Trophoblast cell (in vitro differentiated cells and primary cell): Measurements from ENCODE around the gene SCP2.

Experiments
- DNase-seq, 2 donors: peaks; one replicate each; pipeline ENCODE4 v3.0.0-alpha.2; 2016
- H2AFZ ChIP-seq: 2 replicates; pipeline ENCODE4 v1.6.1; 2013; ENCODE audit warnings: low read length, moderate library complexity, mild to moderate bottlenecking; ENCODE audit not compliant: insufficient read depth, poor library complexity
- H2AK5ac ChIP-seq: 2 replicates; pipeline ENCODE4 v1.6.1; 2013; ENCODE audit warnings: mild to moderate bottlenecking, low read length
- H2BK120ac ChIP-seq: 2 replicates; pipeline ENCODE4 v1.6.1; 2013; ENCODE audit warnings: low read length, mild to moderate bottlenecking, moderate library complexity; ENCODE audit not compliant: insufficient read depth, poor library complexity
- H2BK12ac ChIP-seq: 2 replicates; pipeline ENCODE4 v1.6.1; 2013; ENCODE audit warnings: mild to moderate bottlenecking, low read length, moderate library complexity
- H2BK5ac ChIP-seq: 2 replicates; pipeline ENCODE4 v1.6.1; 2013; ENCODE audit warnings: low read length, low read depth, moderate library complexity, mild to moderate bottlenecking; ENCODE audit not compliant: poor library complexity
- H3K14ac ChIP-seq: 2 replicates; pipeline ENCODE4 v1.6.1; 2013; ENCODE audit warnings: mild to moderate bottlenecking, low read length
- H3K18ac ChIP-seq: 2 replicates; pipeline ENCODE4 v1.6.1; 2013; ENCODE audit warnings: mild to moderate bottlenecking, low read length
- H3K23ac ChIP-seq: 2 replicates; pipeline ENCODE4 v1.6.1; 2013; ENCODE audit warnings: low read length
- H3K27ac ChIP-seq: 2 replicates; pipeline ENCODE4 v1.5.1; 2013; ENCODE audit warnings: low read depth, mild to moderate bottlenecking, inconsistent platforms, low read length, moderate library complexity
- H3K27me3 ChIP-seq: 2 replicates; pipeline ENCODE4 v1.6.1; 2013; ENCODE audit warnings: inconsistent platforms, mild to moderate bottlenecking, low read length, moderate library complexity; ENCODE audit not compliant: insufficient read depth
- H3K36me3 ChIP-seq, 2 experiments: 1 replicate in 1 of 2; 2 replicates in 1 of 2; pipeline ENCODE4 v1.6.1; 2013; ENCODE audit warnings: low read length in 2 of 2, mild to moderate bottlenecking in 2 of 2, moderate library complexity in 1 of 2; ENCODE audit not compliant: insufficient read depth in 2 of 2, control insufficient read depth in 1 of 2
- H3K4ac ChIP-seq: 2 replicates; pipeline ENCODE4 v1.6.1; 2013; ENCODE audit warnings: low read depth, mild to moderate bottlenecking, low read length, moderate library complexity
- H3K4me1 ChIP-seq, 2 experiments: 1 replicate in 1 of 2; 2 replicates in 1 of 2; pipeline ENCODE4 v1.6.1; 2013; ENCODE audit warnings: low read length in 2 of 2, mild to moderate bottlenecking in 2 of 2, moderate library complexity in 1 of 2; ENCODE audit not compliant: insufficient read depth in 2 of 2, control insufficient read depth in 1 of 2
- H3K4me2 ChIP-seq: 2 replicates; pipeline ENCODE4 v1.6.1; 2013; ENCODE audit warnings: inconsistent platforms, mild to moderate bottlenecking, low read length, moderate library complexity
- H3K4me3 ChIP-seq: 2 replicates; pipeline ENCODE4 v1.5.1; 2013; ENCODE audit warnings: mild to moderate bottlenecking, low read depth, low read length, inconsistent platforms
- H3K79me1 ChIP-seq: one replicate; pipeline ENCODE4 v1.6.1; 2013; ENCODE audit warnings: low read length
- H3K79me2 ChIP-seq: 2 replicates; pipeline ENCODE4 v1.6.1; 2013; ENCODE audit warnings: low read length, mild to moderate bottlenecking; ENCODE audit not compliant: control insufficient read depth, insufficient read depth, poor library complexity
- H3K9ac ChIP-seq: 2 replicates; pipeline ENCODE4 v1.6.1; 2013; ENCODE audit warnings: mild to moderate bottlenecking, low read length
- H3K9me3 ChIP-seq: 2 replicates; pipeline ENCODE4 v1.6.1; 2013; ENCODE audit warnings: low read depth, mild to moderate bottlenecking, control low read depth, inconsistent platforms, low read length; ENCODE audit not compliant: insufficient read depth
- H4K12ac ChIP-seq: 2 replicates; pipeline ENCODE4 v1.6.1; 2013; ENCODE audit warnings: low read depth, mild to moderate bottlenecking, low read length, moderate library complexity
- H4K8ac ChIP-seq: 2 replicates; pipeline ENCODE4 v1.6.1; 2013; ENCODE audit warnings: low read depth, mild to moderate bottlenecking, low read length, moderate library complexity
- H4K91ac ChIP-seq: one replicate; pipeline ENCODE4 v1.6.1; 2013; ENCODE audit warnings: low read depth, mild to moderate bottlenecking, low read length, moderate library complexity
- WGBS: extraction: QIAGEN DNeasy Blood & Tissue Kit; methylation state at CpG from one replicate; pipeline ENCODE4 v1.1.7; 2013; ENCODE audit warnings: missing lambda C conversion rate; ENCODE audit not compliant: insufficient read length, insufficient coverage; ENCODE audit errors: extremely low coverage; 5-methylcytosine and 5-hydroxymethylcytosine counted together

SCP2 gene

DNA sequence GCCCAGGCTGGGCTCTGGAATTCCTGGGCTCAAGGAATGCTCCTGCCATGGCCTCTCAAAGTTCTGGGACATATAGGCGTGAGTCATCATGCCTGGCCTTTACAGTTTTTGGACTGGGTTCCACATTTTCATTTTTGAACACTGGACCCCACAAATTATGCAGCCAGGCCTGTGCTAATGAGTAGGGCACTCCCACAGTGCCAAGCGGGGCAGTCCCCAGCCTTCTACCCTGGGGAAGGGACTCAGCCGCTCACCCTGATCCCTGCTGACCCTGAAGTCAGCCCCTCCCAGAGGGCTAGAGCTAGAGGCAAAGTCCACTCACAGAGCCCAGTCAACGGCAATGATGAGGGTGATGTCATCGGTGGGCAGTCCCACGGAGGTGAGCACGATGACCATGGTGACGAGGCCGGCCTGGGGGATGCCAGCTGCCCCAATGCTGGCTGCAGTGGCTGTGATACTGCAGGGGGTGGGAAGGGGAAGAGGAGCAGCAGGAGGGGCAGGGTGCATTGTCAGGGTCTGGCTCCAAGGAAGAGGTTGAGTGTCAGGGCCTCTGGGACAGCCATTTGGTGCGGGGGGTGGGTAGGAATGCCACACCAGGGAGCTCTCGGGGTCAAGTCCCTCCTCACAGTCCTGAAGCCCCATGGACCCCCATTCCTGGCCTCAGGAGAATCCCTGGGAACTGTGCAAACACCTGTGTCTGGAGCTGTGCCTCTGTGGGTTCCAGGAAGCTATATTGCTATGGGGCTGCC, 162.6 kb downstream of the SCP2 start:
- Histone ChIP-seq H2AFZ (no peak overlapping the region), H3K18ac (no peak overlapping the region), H4K12ac (no peak overlapping the region), H3K4me1 (peaks cover 3 to 8% of the 10 kb centered on the region in 2 experiments), H2BK5ac (no peak overlapping the region), H3K79me1 (no peaks in the 10 kb centered on the region), H3K9me3 (no peaks in the 10 kb centered on the region), H3K14ac (no peak overlapping the region), H3K4me3 (no peak overlapping the region), H3K79me2 (no peaks in the 10 kb centered on the region), H2BK12ac (no peak overlapping the region), H3K27ac (no peak overlapping the region), H4K91ac (no peak overlapping the region), H3K4ac (no peak overlapping the region), H2AK5ac (no peak overlapping the region), H3K9ac (no peak overlapping the region), H4K8ac (no peak overlapping the region), H3K4me2 (no peak overlapping the region), H3K27me3 (no peaks in the 10 kb centered on the region), H3K36me3 (no peaks in the 10 kb centered on the region), H3K23ac (no peak overlapping the region), H2BK120ac (no peak overlapping the region)
- no peak for DNase-seq
- WGBS: no CpG with 5 or more reads among the region's 11 CpGs

DNA sequence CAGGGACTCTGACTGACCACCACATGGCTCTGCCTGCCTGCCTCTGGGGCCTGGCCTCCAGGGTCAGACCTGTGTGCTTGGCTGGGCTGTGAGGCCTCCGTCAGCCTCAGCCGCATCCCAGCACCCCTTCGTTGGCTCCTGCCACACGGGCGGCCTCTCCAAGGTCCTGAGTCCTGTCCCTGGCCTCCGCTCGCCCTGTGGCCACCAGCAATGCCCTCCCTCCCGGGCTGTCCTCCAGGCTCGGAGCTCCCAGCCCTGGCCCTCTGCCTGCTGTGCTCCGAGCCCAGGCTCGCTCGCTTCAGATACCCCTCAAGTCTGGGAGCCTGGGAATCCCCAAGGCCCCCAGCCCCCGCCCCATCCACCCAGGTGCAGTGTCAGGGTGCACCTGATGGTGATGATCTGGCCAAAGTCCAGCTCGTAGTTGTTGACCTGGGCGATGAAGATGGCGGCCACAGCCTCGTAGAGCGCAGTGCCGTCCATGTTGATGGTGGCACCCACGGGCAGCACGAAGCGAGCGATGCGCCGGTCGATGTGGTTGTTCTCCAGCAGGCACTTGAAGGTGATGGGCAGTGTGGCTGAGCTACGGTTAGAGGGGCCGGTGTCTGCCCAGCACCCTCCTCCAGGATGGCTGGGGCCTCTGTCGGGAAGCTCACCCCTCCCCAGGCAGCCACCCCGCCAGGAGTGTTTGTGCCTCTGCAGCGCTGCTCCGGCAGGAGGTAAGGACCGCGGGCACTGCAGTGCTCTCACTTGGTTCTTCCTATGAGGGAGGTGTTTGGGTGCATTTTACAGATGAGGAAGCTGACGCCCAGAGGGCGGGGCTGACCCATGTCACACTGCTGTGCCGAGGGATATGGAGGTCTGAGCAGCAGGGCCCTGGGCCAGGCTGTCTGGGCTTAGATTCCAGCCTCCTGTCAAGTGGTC, 163.4 kb downstream of the SCP2 start:
- H3K79me2 ChIP-seq: no peaks in the 10 kb centered on the region
- no peaks in the 10 kb centered on the region for H3K27me3 ChIP-seq
- peaks cover 7% of the 10 kb centered on the region for H3K9me3 ChIP-seq
- H2AK5ac ChIP-seq: no peak overlapping the region
- H2BK120ac ChIP-seq: no peak overlapping the region
- no peak overlapping the region for H3K4ac ChIP-seq
- H3K18ac ChIP-seq: no peak overlapping the region
- H2BK12ac ChIP-seq: no peak overlapping the region
- no peaks in the 10 kb centered on the region for H3K79me1 ChIP-seq
- no peak overlapping the region for H4K91ac ChIP-seq
- peak; percentile 10 to 40 for DNase-seq
- peaks cover 3 to 8% of the 10 kb centered on the region in 2 experiments for H3K4me1 ChIP-seq
- H3K4me2 ChIP-seq: no peak overlapping the region
- no CpG with 5 or more reads among the region's 37 CpGs for WGBS
- no peak overlapping the region for H4K12ac ChIP-seq
- no peak overlapping the region for H2AFZ ChIP-seq
- H4K8ac ChIP-seq: no peak overlapping the region
- H3K36me3 ChIP-seq: no peaks in the 10 kb centered on the region
- no peak overlapping the region for H3K4me3 ChIP-seq
- H3K9ac ChIP-seq: no peak overlapping the region
- H3K27ac ChIP-seq: no peak overlapping the region
- H3K23ac ChIP-seq: no peak overlapping the region
- H3K14ac ChIP-seq: no peak overlapping the region
- H2BK5ac ChIP-seq: no peak overlapping the region

DNA sequence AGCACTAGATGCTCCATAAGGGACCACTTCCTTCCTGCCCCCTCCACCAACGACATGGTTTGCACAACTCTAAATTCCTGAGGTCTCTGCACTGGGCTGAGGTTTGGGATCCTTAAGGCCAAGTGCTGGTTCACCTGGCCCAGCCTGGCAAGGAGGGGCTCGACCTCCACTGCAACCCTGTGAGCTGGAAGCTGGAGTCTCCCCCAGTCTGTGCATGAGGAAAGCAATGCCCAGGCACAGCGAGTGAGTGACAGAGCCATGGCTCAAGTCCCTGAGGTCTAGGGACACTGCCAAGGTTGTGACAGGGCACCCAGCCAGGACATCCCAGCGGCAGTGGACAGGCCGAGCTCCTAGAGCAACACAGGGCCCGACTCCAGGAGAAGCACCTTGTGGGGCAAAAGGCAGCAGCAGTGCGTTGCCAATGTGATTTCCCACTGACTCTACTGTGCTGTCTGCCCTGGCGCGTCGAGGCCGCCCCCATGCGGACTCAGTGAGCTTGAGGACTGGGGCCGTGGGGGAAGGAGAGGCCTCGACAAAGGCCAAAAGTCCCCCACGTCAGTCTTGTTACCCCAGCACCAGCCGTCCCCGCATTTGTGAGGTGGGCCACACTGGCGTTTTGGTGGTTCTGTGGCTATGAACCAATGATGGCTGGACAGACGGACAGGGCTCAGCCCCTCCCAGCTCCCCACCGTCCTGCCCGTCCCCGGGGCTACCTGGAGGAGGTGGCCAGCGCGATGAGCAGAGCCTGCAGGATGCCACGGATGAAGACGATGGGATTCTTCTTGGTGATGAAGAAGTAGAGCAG, 165.0 kb downstream of the SCP2 start:
- H4K8ac ChIP-seq: no peak overlapping the region
- no peak overlapping the region for H3K4me3 ChIP-seq
- no peak overlapping the region for H2BK12ac ChIP-seq
- H2AFZ ChIP-seq: no peak overlapping the region
- no peak overlapping the region for H2AK5ac ChIP-seq
- H2BK120ac ChIP-seq: no peak overlapping the region
- H4K91ac ChIP-seq: no peak overlapping the region
- no peaks in the 10 kb centered on the region for H3K79me2 ChIP-seq
- H4K12ac ChIP-seq: no peak overlapping the region
- H3K79me1 ChIP-seq: no peaks in the 10 kb centered on the region
- no peak overlapping the region for H3K23ac ChIP-seq
- WGBS: no CpG with 5 or more reads among the region's 26 CpGs
- no peak overlapping the region for H3K4ac ChIP-seq
- DNase-seq: no peak
- no peak overlapping the region for H3K4me2 ChIP-seq
- H3K4me1 ChIP-seq: peaks cover 3 to 5% of the 10 kb centered on the region in 2 experiments
- H2BK5ac ChIP-seq: no peak overlapping the region
- H3K27me3 ChIP-seq: no peaks in the 10 kb centered on the region
- H3K36me3 ChIP-seq: no peaks in the 10 kb centered on the region
- H3K27ac ChIP-seq: no peak overlapping the region
- no peak overlapping the region for H3K18ac ChIP-seq
- H3K9me3 ChIP-seq: peaks cover 22% of the 10 kb centered on the region
- no peak overlapping the region for H3K14ac ChIP-seq
- H3K9ac ChIP-seq: no peak overlapping the region
